Esophagus squamous epithelium (tissue), 5 donors: Measurements from ENCODE around the gene GRAMD4. TPM values are rescaled to one million over a fixed set of nuclear protein-coding genes. Genes with fewer than 3 reads are reported as not detected.
A peak's percentile ranks its signal among the peaks of the same experiment; 100 is the strongest.

ENCODE experiments used
- DNase-seq: peaks from one replicate; lab custom pipeline; 2025; lab: John Stamatoyannopoulos, UW
- H3K27ac ChIP-seq, 4 donors: fragments of 200-600 bp; sonication (generic); one replicate each; pipeline ENCODE4 v1.5.1; 2016 to 2019; ENCODE audit warnings: mild to moderate bottlenecking in 1 of 4
- H3K27me3 ChIP-seq, 4 donors: fragments of 200-600 bp; sonication (generic); 1 replicate in 3 of 4; 2 replicates in 1 of 4; pipeline versions ENCODE4 v1.5.1 to v1.6.0; 2017 to 2021; ENCODE audit warnings: antibody characterized with exemption in 1 of 4
- H3K36me3 ChIP-seq, 3 donors: fragments of 200-600 bp; sonication (generic); one replicate each; pipeline ENCODE4 v1.5.1; 2016 to 2019
- H3K4me1 ChIP-seq, 3 donors: fragments of 200-600 bp; sonication (generic); one replicate each; pipeline ENCODE4 v1.5.1; 2017 to 2019
- H3K4me3 ChIP-seq, 4 donors: fragments of 200-600 bp; sonication (generic); 1 replicate in 3 of 4; 2 replicates in 1 of 4; pipeline ENCODE4 v1.5.1; 2016 to 2019; ENCODE audit warnings: mild to moderate bottlenecking in 2 of 4, moderate library complexity in 1 of 4
- H3K9me3 ChIP-seq, 3 donors: fragments of 200-600 bp; sonication (generic); one replicate each; pipeline ENCODE4 v1.5.1; 2016 to 2019
- CTCF ChIP-seq, 6 experiments: fragments of 450-650 bp in 4 of 6; fragments of 200-600 bp in 2 of 6; sonication (generic) in 2 of 6; IDR thresholded peaks; one replicate each; pipeline ENCODE4 v1.5.1; 2016 to 2019; ENCODE audit warnings: antibody characterized with exemption in 6 of 6, mild to moderate bottlenecking in 4 of 6, moderate library complexity in 4 of 6
- POLR2A ChIP-seq, 4 donors: fragments of 450-650 bp; IDR thresholded peaks; one replicate each; pipeline ENCODE4 v1.6.1; 2017; ENCODE audit warnings: antibody characterized with exemption in 4 of 4, mild to moderate bottlenecking in 4 of 4, moderate library complexity in 3 of 4
- WGBS, 2 donors: methylation state at CpG; one replicate each; pipeline ENCODE4 v1.1.5; 2018; 5-methylcytosine and 5-hydroxymethylcytosine counted together
- intact Hi-C: fragments of 100-400 bp; cut with DNase I; formaldehyde crosslinking; loops from one replicate; pipeline ENCODE4 v1.15.0; 2022
- total RNA-seq, 4 donors: library from RNA; depleted of rRNA; stranded (reverse); fragments of >200 nt; gene quantifications; one replicate each; pipeline ENCODE4 v1.1.0, GENCODE V29; 2016
- donor health status: DM: yes; HTN: yes; CAD: no.

GRAMD4 gene
- 100 to 1,000 TPM in 1 of 4 donors, 10 to 100 TPM in 3; 27.0 to 122 (median 33.3) TPM for total RNA-seq

- Histone ChIP-seq H3K36me3 (no peaks in the 10 kb centered on the region), H3K4me1 (peaks cover 17 to 67% (median 19%) of the 10 kb centered on the region in 3 donors), H3K27me3 (no peaks in the 10 kb centered on the region), H3K4me3 (no peak within 1 kb of the TSS), H3K27ac (peak within 1 kb of the TSS in 3 of 4 donors; percentile 25 to 68 (median 42)), H3K9me3 (no peaks in the 10 kb centered on the region)
- DNase-seq: no peak
- TF ChIP-seq POLR2A (IDR thresholded peaks at IDR 0.05): no peak
- TF ChIP-seq CTCF (IDR thresholded peaks at IDR 0.05): no peak
- WGBS, 2 donors: 51 to 73% methylated on average over 9 to 12 of the region's 20 CpGs
- intact Hi-C loops: no loop called here
Observed at GRCh38 chr22:46619830-46620501, at the start of gene GRAMD4. Gene GRAMD4 (plus strand): TSS chr22:46620386. CDS start chr22:46626800, 6,414 bp downstream.

GRCh38 chr22:46571642-46572250 is 48.4 kb upstream of the GRAMD4 start:
- WGBS, 2 donors: 65 to 69% methylated on average over 7 of the region's 7 CpGs
- Histone ChIP-seq H3K27me3 (no peaks in the 10 kb centered on the region), H3K4me3 (no peak overlapping the region), H3K36me3 (no peaks in the 10 kb centered on the region), H3K9me3 (peaks cover 0 to 16% (median 8%) of the 10 kb centered on the region in 3 donors), H3K4me1 (peaks cover 13 to 25% (median 15%) of the 10 kb centered on the region in 3 donors), H3K27ac (no peak overlapping the region)
- no peak for TF ChIP-seq POLR2A (IDR thresholded peaks at IDR 0.05)
- DNase-seq: no peak
- intact Hi-C loops: no loop called here

GRCh38 chr22:46572911-46573780 is 47.0 kb upstream of the GRAMD4 start:
- 84 to 86% methylated on average over 6 to 11 of the region's 19 CpGs for WGBS, 2 donors
- no peak overlapping the region for H3K27ac ChIP-seq
- TF ChIP-seq POLR2A (IDR thresholded peaks at IDR 0.05): no peak
- TF ChIP-seq CTCF (IDR thresholded peaks at IDR 0.05): no peak
- no peak for DNase-seq
- H3K9me3 ChIP-seq: peaks cover 0 to 16% (median 8%) of the 10 kb centered on the region in 3 donors
- no peaks in the 10 kb centered on the region for H3K27me3 ChIP-seq
- peaks cover 19 to 33% (median 21%) of the 10 kb centered on the region in 3 donors for H3K4me1 ChIP-seq
- no peak overlapping the region for H3K4me3 ChIP-seq
- no peaks in the 10 kb centered on the region for H3K36me3 ChIP-seq
- intact Hi-C loops: no loop called here

GRCh38 chr22:46573781-46574437 is 46.3 kb upstream of the GRAMD4 start:
- H3K4me1 ChIP-seq: peaks cover 26 to 40% (median 28%) of the 10 kb centered on the region in 3 donors
- DNase-seq: no peak
- peaks cover 0 to 16% (median 8%) of the 10 kb centered on the region in 3 donors for H3K9me3 ChIP-seq
- intact Hi-C loops: no loop called here
- H3K27me3 ChIP-seq: no peaks in the 10 kb centered on the region
- no peak for TF ChIP-seq CTCF (IDR thresholded peaks at IDR 0.05)
- no peak for TF ChIP-seq POLR2A (IDR thresholded peaks at IDR 0.05)
- WGBS, 2 donors: 79 to 97% methylated on average over 6 to 8 of the region's 18 CpGs
- H3K4me3 ChIP-seq: no peak overlapping the region
- H3K36me3 ChIP-seq: no peaks in the 10 kb centered on the region
- no peak overlapping the region for H3K27ac ChIP-seq

GRCh38 chr22:46574438-46574992 is 45.7 kb upstream of the GRAMD4 start:
- TF ChIP-seq POLR2A (IDR thresholded peaks at IDR 0.05) (no peak), CTCF (IDR thresholded peaks at IDR 0.05) (no peak)
- 90 to 91% methylated on average over 9 to 10 of the region's 15 CpGs for WGBS, 2 donors
- intact Hi-C loops: no loop called here
- Histone ChIP-seq H3K4me3 (no peak overlapping the region), H3K27me3 (no peaks in the 10 kb centered on the region), H3K9me3 (peaks cover 0 to 16% (median 8%) of the 10 kb centered on the region in 3 donors), H3K27ac (peak overlapping the region; percentile 74 to 88 (median 83)), H3K36me3 (no peaks in the 10 kb centered on the region), H3K4me1 (peaks cover 32 to 46% (median 34%) of the 10 kb centered on the region in 3 donors)
- DNase-seq: no peak
